ENCODE data around the gene PRKAR1B.

PRKAR1B gene

GRCh38 chr7:750111-750905, 23.2 kb upstream of the PRKAR1B start:
- Histone ChIP-seq H3K4me2 (ENCODE audit: low read depth, low read length, poor library complexity, severe bottlenecking) (no peak overlapping the region), H3K27me3 (ENCODE audit: insufficient read depth, low read length, poor library complexity, severe bottlenecking) (no peaks in the 10 kb centered on the region), H3K9me2 (replicated peaks; ENCODE audit: low read depth, low read length) (no peaks in the 10 kb centered on the region), H3K36me3 (ENCODE audit: insufficient read depth, low read length) (peaks cover 26% of the 10 kb centered on the region; the same call in 1 of the 2 replicates), H3F3A (ENCODE audit: low read depth) (no peaks in the 10 kb centered on the region), H3K4me3 (ENCODE audit: low read length, poor library complexity, severe bottlenecking) (no peak overlapping the region), H2AFZ (ENCODE audit: low read length) (no peak overlapping the region), H4K20me1 (ENCODE audit: insufficient read depth, low read length, poor library complexity, severe bottlenecking) (no peaks in the 10 kb centered on the region), H3K79me2 (ENCODE audit: insufficient read depth, low read length) (no peaks in the 10 kb centered on the region), H3K9ac (ENCODE audit: low read depth, low read length, poor library complexity, severe bottlenecking) (no peak overlapping the region), H3K9me3 (ENCODE audit: insufficient read depth, low read depth, low read length) (no peaks in the 10 kb centered on the region), H3K4me1 (ENCODE audit: insufficient read depth, low read length, poor library complexity, severe bottlenecking) (no peaks in the 10 kb centered on the region)
- TF ChIP-seq EZH2phosphoT487 (IDR thresholded peaks at IDR 0.05; ENCODE audit: borderline replicate concordance) (no peak), CTCF (conservative IDR thresholded peaks at IDR 0.05; ENCODE audit: low read length) (no peak)

GRCh38 chr7:749140-749551, 22.1 kb upstream of the PRKAR1B start:
- Histone ChIP-seq H3K4me3 (ENCODE audit: low read length, poor library complexity, severe bottlenecking) (no peak overlapping the region), H3K9ac (ENCODE audit: low read depth, low read length, poor library complexity, severe bottlenecking) (no peak overlapping the region), H3K36me3 (ENCODE audit: insufficient read depth, low read length) (peaks cover 20% of the 10 kb centered on the region; the same call in 1 of the 2 replicates), H3K4me1 (ENCODE audit: insufficient read depth, low read length, poor library complexity, severe bottlenecking) (no peaks in the 10 kb centered on the region), H3K27me3 (ENCODE audit: insufficient read depth, low read length, poor library complexity, severe bottlenecking) (no peaks in the 10 kb centered on the region), H3K9me2 (replicated peaks; ENCODE audit: low read depth, low read length) (no peaks in the 10 kb centered on the region), H4K20me1 (ENCODE audit: insufficient read depth, low read length, poor library complexity, severe bottlenecking) (no peaks in the 10 kb centered on the region), H3K79me2 (ENCODE audit: insufficient read depth, low read length) (no peaks in the 10 kb centered on the region), H2AFZ (ENCODE audit: low read length) (no peak overlapping the region), H3K9me3 (ENCODE audit: insufficient read depth, low read depth, low read length) (no peaks in the 10 kb centered on the region), H3K4me2 (ENCODE audit: low read depth, low read length, poor library complexity, severe bottlenecking) (no peak overlapping the region), H3F3A (ENCODE audit: low read depth) (no peaks in the 10 kb centered on the region)
- TF ChIP-seq CTCF (conservative IDR thresholded peaks at IDR 0.05; ENCODE audit: low read length) (no peak), EZH2phosphoT487 (IDR thresholded peaks at IDR 0.05; ENCODE audit: borderline replicate concordance) (no peak)

- no peaks in the 10 kb centered on the region for H3K79me2 ChIP-seq (ENCODE audit: insufficient read depth, low read length)
- no peak overlapping the region for H3K9ac ChIP-seq (ENCODE audit: low read depth, low read length, poor library complexity, severe bottlenecking)
- no peaks in the 10 kb centered on the region for H3K27me3 ChIP-seq (ENCODE audit: insufficient read depth, low read length, poor library complexity, severe bottlenecking)
- no peaks in the 10 kb centered on the region for H3F3A ChIP-seq (ENCODE audit: low read depth)
- H3K4me2 ChIP-seq (ENCODE audit: low read depth, low read length, poor library complexity, severe bottlenecking): no peak overlapping the region
- TF ChIP-seq EZH2phosphoT487 (IDR thresholded peaks at IDR 0.05; ENCODE audit: borderline replicate concordance): no peak
- TF ChIP-seq CTCF (conservative IDR thresholded peaks at IDR 0.05; ENCODE audit: low read length): no peak
- no peaks in the 10 kb centered on the region for H3K9me3 ChIP-seq (ENCODE audit: insufficient read depth, low read depth, low read length)
- no peaks in the 10 kb centered on the region for H3K9me2 ChIP-seq (replicated peaks; ENCODE audit: low read depth, low read length)
- peaks cover 19% of the 10 kb centered on the region; the same call in 1 of the 2 replicates for H3K36me3 ChIP-seq (ENCODE audit: insufficient read depth, low read length)
- H2AFZ ChIP-seq (ENCODE audit: low read length): no peak overlapping the region
- H3K4me3 ChIP-seq (ENCODE audit: low read length, poor library complexity, severe bottlenecking): no peak overlapping the region
- no peaks in the 10 kb centered on the region for H4K20me1 ChIP-seq (ENCODE audit: insufficient read depth, low read length, poor library complexity, severe bottlenecking)
- H3K4me1 ChIP-seq (ENCODE audit: insufficient read depth, low read length, poor library complexity, severe bottlenecking): no peaks in the 10 kb centered on the region
These were observed 21.4 kb upstream of the PRKAR1B start for GRCh38 chr7:748446-748845.

All from Loucy (cell line).